ENCODE data around the gene SF3A2.

The SF3A2 gene

GRCh38 chr19:2208975-2209374, 27.6 kb upstream of the SF3A2 start:
- no peak for DNase-seq

GRCh38 chr19:2209408-2209807, 27.2 kb upstream of the SF3A2 start:
- no peak for DNase-seq

- no peak for DNase-seq
Observed at GRCh38 chr19:2210206-2210605, 26.4 kb upstream of the SF3A2 start.

- no peak for DNase-seq
Observed at GRCh38 chr19:2210987-2211740, 25.5 kb upstream of the SF3A2 start.

GRCh38 chr19:2212861-2213711, 23.5 kb upstream of the SF3A2 start:
- no peak for DNase-seq

GRCh38 chr19:2213799-2214198, 22.8 kb upstream of the SF3A2 start:
- no peak for DNase-seq

- DNase-seq: no peak
Observed at GRCh38 chr19:2214251-2214650, 22.4 kb upstream of the SF3A2 start.

- peak; percentile 48 for DNase-seq
Observed at GRCh38 chr19:2215281-2215751, 21.3 kb upstream of the SF3A2 start.

- no peak for DNase-seq
Observed at GRCh38 chr19:2216361-2217225, 20.0 kb upstream of the SF3A2 start.

- no peak for DNase-seq
Observed at GRCh38 chr19:2217591-2217990, 19.0 kb upstream of the SF3A2 start.

GRCh38 chr19:2219726-2220125, 16.9 kb upstream of the SF3A2 start:
- no peak for DNase-seq

- no peak for DNase-seq
Observed at GRCh38 chr19:2221250-2221831, 15.3 kb upstream of the SF3A2 start.

- no peak for DNase-seq
Observed at GRCh38 chr19:2221918-2222317, 14.7 kb upstream of the SF3A2 start.

- no peak for DNase-seq
Observed at GRCh38 chr19:2223391-2223790, 13.2 kb upstream of the SF3A2 start.

- DNase-seq: peak; percentile 41
Observed at GRCh38 chr19:2223959-2224358, 12.7 kb upstream of the SF3A2 start.

- DNase-seq: no peak
Observed at GRCh38 chr19:2224754-2225349, 11.8 kb upstream of the SF3A2 start.

- DNase-seq: no peak
Observed at GRCh38 chr19:2225415-2226050, 11.1 kb upstream of the SF3A2 start.

- DNase-seq: no peak
Observed at GRCh38 chr19:2226051-2226839, 10.4 kb upstream of the SF3A2 start.

- DNase-seq: no peak
Observed at GRCh38 chr19:2226840-2227360, 9.7 kb upstream of the SF3A2 start.

- DNase-seq: no peak
Observed at GRCh38 chr19:2227415-2228156, 9.0 kb upstream of the SF3A2 start.

Data from CD4-positive, alpha-beta T cell treated with Interleukin-17A for 1 hour (primary cell).